COLO829 (cell line): ENCODE results near the gene TRMU.
"Not testable (repeated sequence)": the region's sequence is repeated elsewhere in the genome, so short reads cannot be mapped to it uniquely, and the experiment has no call there.

Source experiments
- DNase-seq: peaks from one replicate; pipeline ENCODE4 v3.0.0; 2012; ENCODE audit warnings: low spot score

The TRMU gene

DNA sequence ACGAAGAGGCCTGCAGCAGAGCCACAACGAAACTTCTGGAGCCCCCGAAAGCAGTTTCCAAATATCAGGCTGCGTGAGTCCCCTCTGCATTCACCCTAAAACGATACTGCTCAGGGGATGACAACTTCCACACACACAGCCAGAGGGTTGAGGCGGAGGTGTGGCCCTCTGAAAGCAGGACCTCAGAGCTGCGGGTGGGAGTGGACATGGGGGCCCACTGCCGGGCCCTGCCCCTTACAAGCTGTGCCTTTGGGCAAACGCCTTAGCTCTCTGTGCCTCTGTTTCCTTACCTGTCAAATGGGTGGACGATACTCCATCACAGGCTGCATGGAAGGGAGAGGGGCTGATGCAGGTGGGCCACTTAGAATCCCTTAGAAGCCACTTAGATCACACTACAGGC, 53.1 kb downstream of the TRMU start:
- DNase-seq: no peak

DNA sequence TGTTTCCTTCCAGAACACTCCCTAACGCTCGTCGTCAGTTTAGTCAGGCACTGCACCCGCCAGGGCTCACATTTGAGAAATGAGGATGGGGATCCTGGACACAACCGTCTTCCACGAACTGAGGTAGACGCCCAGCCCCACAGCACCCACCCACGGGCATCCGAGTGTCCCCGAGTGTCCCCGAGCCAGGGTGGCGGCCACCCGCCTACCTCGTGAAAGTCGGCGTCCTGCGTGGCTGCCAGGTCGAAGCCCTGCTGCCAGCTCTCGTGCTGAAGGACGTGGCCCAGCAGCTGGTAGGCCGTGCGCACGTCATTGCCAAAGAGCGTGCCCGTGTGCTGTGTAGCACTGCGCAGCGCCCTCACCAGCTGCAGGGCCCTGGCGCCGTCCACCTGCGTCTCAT, 53.6 kb downstream of the TRMU start:
- DNase-seq: no peak

DNA sequence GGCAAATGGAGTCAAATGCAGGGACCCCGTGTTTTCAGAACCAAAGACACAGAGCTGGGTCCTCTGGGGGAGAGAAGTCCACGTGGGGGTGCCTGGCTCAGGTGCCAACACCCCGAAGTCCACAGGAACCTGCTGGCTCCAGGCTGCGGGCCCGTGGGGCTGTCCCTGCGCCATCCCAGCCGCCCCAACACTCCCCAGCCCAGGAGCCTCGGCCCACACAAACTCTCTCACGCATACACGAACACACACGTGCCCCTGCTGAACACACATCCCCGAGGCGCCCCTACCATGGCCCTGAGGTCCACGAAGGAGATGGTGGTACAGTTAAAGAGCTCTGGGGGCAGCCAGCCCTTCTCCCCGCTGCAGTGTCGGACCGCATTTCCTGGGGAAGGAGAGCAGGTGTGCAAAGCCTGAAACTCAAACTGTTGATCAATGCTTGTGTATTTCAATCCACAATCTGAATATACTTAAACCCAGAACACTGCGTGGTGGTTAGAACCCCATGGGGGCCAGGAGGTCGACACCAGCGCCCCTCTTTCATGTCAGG, 54.7 kb downstream of the TRMU start:
- DNase-seq: no peak

DNA sequence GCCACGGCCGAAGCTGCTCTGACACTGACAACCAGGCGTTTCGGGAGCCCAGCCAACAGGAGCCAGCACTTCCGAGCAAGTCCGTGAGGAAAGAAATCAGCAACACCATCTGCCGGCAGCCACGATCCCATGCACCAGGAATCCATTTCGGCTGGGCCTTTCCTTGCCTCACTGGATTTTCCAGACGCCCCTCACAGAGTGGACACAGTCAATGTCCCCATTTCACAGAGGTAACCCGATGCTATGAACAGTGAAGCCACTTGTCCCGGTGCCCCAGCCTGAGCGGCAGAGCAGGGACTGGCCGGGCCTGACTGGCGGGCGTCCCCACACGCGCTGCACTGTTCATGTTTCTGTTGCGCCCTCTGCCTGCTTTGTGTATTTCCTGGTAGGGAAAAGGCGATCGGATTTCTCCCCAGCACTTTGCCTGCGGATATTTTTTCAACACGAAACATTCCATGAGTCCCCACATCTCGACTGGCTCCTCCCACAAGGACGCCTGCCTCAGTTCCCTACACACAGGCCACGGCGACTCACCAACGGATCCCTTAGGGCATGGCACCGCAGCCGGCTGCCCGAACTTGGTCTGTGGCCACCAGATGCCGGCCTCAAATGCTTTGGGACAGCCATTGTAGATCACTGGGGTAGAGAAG, 55.3 kb downstream of the TRMU start:
- no peak for DNase-seq

DNA sequence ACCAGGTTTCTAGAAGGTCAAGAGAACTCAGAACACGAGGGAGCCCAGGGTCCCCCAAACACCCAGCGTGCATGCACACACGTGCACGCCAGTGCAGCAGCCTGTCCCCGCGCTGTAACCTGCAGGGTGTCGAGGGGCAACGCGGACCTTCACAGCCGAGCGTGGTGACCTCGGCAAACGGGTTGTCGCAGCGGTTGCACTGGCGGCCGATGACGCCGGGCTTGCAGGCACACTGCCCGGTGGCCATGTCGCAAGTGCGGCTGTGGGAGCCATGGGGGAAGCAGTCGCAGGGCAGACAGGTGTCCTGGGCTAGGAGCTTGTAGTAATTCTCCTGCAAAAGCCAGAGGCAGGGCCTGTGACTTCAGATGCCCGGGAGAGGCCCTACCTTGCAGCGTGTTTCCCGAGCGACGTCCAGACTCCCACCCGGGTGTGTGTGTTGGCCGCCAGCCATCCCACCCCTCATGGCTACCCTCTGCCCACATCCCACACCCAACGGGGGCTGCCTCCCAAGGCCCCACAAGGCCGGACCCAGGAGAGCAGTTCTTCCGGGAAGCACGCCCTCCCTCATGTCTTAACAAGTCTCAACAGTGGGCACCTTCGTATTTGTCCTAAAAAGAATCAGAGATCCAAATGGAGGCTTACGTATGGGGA, 56.1 kb downstream of the TRMU start:
- no peak for DNase-seq

DNA sequence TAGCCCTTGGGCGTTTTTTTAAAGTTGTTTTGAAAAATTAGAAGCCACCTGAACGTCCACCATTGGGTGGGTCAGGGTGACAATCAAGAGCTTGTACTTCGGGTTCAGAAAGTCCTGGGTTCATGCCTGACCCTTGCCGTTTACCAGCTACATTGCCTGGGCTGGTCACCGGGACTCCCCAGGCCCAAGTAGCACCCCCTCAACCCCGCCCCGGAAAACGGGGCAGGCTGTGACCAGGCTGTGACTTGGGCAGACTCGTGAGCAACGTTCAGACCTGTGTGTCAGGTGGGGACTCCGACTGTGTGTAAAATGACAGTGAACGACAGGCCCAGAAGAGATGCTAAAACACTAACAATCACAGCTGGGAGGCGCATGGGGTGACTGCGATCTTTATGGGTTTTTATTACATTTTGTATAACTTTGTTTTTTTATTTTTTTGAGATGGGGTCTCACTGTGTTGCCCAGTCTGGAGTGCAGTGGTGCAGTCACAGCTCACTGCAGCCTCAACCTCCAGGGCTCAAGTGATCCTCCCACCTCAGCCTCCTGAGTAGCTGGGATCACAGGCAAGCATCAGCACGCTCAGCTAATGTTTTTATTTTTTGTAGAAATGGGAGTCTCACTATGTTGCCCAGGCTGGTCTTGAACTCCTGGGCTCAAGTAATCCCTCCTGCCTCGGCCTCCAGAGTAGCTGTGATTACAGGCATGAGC, 56.8 kb downstream of the TRMU start:
- no peak for DNase-seq

DNA sequence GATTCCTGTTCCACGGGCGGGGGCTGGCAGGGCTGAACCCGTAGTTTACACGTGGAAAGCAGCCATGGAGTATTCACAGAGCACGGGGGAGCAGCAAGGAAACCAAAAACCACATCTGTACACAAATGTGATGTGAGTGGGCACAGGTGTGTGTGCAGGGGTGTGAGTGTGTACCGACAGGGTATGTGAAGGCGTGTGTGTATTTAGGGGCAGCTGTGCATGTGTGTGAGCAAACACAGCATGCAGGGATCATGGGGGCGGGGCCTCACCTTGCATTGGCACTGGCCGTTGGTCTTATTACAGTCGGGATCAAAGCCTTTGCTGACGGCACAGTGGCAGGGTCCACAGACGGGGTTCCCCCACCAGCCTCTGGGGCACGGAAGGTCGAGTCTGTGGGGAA, 58.4 kb downstream of the TRMU start:
- DNase-seq: no peak

DNA sequence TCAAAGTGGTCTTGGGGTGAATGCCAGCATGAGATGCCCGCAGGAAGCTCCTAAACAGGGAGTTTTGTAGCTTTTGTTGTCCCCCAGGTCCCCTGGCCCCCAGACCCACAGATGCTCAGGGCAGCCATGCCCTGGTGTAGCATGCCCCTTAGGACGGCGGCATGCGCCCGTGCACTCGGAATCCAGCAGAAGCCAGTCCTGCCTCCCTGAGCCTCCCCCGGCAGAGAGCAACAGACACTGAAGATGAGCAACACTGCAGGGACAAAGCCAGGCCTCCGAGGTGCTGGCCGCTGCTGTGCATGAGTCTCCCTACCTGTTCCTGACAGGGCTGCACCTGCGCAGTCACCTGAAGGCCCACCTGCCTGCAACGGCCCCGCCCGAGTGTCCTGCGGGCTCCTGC, 59.1 kb downstream of the TRMU start:
- DNase-seq: no peak

DNA sequence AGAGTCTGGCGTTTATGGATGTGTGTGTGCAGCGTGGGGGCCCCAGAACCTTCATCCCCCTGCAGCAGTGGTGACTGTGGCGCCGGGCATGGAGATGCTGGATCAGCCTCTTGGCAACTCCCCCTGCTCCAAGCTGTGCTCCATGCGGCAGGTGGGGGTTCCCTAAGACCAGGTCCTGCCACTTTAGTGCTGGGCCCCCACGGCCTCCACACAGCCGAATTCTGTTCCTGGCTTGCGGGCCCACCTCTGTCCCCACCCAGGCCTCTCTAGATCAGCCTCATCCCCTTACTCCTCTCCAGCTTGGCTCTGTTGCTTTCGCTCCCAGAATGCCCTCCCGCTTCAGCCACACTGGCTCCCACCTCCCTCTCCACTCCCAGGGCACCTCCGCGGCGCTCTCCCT, 59.6 kb downstream of the TRMU start:
- no peak for DNase-seq

DNA sequence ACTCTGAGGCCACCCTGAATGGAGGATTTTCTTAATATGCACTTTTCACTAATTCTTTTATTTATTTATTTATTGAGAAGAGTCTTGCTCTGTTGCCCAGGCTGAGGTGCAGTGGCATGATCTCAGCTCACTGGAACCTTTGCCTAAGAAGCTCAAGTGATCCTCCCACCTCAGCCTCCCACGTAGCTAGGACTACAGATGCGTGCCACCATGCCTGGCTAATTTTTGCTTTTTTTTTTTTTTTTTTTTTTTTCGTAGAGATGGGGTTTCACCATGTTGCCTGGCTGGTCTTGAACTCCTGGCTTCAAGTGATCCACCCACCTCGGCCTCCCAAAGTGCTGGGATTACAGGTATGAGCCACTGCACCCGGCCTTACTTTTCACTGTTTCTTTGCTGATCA, 61.5 kb downstream of the TRMU start:
- not testable (repeated sequence) for DNase-seq

DNA sequence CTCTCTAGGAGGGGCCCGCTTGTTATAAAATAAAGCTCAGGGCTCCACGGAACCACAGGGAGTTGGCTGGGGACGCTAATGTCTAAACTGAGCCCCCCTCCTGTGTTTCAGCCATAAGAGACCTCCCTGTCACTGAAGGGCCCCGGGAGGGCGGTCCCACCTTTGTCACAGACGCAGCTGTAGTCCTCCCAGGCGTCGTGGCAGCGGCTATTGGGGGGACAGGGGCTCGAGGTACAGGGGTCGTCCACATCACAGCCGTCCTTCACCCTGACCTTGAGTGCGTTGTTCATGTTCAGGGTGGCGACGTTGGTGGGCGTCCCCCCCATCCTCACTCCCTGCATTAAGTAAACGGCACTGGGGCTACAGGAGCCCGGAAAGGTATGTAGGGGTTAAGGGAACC, 62.0 kb downstream of the TRMU start:
- DNase-seq: no peak

DNA sequence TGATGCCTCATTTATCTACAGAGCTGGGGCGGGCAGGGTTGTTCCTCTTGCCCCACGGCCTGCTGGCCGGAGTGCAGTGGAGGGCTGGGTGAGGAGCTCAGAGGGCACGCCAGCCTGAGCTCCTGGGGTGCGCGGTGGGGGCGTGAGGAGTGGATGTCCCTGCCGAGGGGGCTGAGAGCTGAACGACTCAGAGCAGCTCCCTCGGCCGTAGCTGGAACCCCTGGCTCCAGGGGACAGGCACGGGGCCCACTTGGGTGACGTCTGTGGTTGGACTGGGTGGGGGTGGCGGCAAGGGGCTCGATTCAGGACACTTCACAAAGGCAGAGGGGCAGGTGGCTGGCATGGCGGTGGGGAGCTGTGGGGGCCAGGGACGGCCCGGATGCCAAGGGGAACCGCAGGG, 62.4 kb downstream of the TRMU start:
- DNase-seq: no peak

DNA sequence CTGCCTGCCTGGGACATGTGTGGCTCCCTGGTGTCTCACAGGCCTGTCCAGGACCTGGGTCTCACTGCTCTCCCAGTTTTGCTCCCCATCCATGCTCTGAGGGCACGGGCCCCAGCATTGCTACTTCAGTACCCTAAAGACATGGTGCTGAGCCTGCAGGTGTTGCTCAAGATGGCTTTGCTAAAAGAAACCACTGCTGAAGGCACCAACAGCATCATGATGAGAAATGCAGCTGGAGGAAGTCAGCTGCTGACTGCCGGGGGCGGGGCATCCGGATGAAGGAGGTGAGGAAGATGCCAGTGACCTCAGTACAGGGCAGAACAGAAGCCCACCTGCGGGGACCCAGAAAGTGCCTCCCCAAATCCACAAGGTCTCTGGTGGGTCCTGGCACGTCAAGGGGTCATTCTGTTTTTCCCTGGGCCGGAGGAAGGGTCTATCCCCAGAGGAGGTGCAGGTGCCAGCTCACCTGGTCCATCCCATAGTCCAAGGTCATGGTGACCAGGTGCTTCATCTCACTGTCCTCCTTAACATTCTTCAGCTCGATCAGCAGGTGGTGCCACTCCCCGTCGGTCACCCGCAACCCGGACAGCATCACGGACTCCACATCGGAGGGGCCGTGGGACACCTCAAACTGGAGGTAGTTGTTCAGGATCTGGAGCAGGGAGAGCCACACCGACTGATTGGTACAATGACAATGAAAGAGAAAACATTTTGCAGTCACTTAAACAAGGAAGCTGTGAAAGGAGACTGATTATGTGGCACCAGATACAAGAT, 63.9 kb downstream of the TRMU start:
- DNase-seq: no peak

DNA sequence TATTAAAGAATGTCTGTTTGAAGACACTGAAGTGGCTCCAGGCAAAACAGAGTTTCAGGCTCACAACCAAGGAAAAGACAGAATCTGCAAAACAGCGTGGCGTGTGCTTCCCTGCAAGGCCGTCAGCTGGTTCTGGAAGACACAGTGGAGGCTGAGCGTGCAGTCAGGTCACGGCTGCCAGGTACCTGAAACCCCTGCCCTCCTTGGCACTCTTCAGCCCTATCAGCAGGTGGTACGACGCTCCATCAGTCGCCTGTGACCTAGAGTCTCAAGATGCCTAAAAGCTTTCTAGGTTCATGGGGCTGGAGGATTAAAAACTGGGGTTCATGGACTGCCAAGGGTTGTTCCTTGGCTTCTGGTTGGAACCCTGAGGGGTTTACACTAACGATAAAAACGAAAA, 65.9 kb downstream of the TRMU start:
- no peak for DNase-seq

DNA sequence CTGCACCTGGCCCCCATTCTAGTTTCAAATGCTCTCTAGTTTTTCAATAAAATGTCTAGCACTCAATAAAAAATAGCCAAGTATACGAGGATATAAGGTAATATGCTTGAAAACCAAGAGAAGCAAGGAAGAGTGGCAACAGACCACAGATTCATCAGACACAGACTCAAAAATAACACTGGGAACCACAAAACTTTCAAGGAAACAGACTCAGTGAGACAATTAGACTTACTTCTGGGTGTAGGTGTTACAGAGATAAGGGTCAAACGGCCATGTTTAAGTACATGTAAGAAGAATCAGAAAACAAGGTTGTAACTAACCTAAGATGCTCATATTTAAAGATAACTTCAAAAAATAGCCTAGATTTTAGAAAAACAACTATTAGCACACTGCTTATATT, 67.0 kb downstream of the TRMU start:
- no peak for DNase-seq

DNA sequence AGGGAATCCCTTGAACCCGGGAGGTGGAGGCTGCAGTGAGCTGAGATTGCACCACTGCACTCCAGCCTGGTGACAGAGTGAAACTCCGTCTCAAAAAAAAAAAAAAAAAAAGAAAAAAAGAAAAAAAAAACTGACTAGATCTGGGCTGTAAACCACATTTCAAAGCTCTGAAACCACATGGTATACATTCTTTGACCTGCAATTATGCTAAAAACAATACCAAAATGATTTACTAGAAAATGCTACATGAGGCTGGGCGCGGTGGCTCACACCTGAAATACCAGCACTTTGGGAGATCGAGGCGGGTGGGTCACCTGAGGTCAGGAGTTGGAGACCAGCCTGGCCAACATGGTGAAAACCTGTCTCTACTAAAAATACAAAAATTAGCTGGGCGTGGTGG, 68.4 kb downstream of the TRMU start:
- not testable (repeated sequence) for DNase-seq

DNA sequence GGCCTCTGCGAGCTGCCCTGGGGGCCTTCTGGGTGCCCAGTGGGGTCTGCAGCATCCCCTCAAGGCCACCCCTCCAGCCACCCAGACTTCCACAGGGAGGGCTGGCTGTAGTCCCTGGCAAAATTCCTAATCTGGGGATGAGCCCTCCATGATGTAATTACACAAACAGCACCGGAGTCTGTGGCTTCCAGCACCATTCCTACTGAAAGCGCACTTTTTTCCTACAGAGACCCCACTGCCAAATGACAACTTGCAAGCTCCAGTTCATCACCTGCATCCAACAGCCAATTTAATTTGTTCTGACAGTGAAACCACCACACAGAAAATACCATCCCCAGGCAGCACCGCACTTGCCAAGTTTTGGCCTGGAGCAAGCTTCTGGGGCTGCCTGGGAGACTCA, 70.4 kb downstream of the TRMU start:
- no peak for DNase-seq

DNA sequence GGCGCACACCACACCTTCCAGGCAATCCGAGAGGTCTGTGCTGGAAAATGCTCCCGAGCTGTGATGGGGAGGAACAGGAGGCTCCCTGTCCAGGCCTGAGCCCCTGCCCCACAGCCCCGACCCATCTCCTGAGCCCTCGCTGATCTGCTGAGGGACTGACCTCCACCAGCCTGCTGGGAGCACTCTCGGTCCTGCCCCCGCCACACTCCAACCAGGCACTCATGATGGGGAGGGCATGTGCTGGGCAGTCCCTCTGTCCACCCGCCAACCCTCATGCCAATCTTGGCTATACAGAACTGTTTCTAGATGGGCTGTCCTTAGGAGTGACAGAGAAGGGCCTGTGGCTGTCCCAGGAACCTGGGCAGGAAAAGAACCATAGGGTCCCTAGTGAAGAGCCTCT, 70.8 kb downstream of the TRMU start:
- no peak for DNase-seq

DNA sequence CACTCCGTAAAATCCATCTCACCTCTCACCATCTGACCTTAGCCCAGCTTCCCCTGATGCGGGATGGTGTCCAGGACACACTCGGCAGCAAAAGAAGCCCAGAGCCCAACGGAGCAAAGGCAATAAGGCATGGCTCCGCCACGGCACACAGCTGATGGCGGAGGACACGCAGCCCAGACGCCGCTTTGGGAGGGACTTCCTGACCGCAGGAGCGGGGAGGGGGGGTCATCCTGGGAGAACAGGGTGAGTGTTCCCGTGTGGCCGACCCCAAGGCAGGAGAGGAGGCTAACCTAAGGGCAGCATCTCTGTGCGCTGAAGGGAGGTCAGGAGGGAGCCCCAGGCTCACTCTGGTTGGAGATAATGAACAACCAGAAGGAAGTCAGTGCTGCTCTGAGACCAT, 71.3 kb downstream of the TRMU start:
- DNase-seq: no peak
